Subcutaneous adipose tissue (tissue), 4 donors: ENCODE measurements around the gene RNF181. TPM values are rescaled to one million over a fixed set of nuclear protein-coding genes. Genes with fewer than 3 reads are reported as not detected.

ENCODE experiments used
- total RNA-seq, 4 donors: library from RNA; depleted of rRNA; stranded (reverse); fragments of >200 nt; gene quantifications; one replicate each; pipeline ENCODE4 v1.1.0, GENCODE V29; 2016
- TF ChIP-seq, protein P1 (sequence below): fragments of 450-650 bp; IDR thresholded peaks from one replicate; pipeline ENCODE4 v1.5.1; 2016; ENCODE audit warnings: low read depth, mild to moderate bottlenecking, control low read depth, antibody characterized with exemption, moderate library complexity

Gene RNF181
- total RNA-seq, 4 donors from 2014 or later, result 150 to 213 (median 158) TPM

DNA sequence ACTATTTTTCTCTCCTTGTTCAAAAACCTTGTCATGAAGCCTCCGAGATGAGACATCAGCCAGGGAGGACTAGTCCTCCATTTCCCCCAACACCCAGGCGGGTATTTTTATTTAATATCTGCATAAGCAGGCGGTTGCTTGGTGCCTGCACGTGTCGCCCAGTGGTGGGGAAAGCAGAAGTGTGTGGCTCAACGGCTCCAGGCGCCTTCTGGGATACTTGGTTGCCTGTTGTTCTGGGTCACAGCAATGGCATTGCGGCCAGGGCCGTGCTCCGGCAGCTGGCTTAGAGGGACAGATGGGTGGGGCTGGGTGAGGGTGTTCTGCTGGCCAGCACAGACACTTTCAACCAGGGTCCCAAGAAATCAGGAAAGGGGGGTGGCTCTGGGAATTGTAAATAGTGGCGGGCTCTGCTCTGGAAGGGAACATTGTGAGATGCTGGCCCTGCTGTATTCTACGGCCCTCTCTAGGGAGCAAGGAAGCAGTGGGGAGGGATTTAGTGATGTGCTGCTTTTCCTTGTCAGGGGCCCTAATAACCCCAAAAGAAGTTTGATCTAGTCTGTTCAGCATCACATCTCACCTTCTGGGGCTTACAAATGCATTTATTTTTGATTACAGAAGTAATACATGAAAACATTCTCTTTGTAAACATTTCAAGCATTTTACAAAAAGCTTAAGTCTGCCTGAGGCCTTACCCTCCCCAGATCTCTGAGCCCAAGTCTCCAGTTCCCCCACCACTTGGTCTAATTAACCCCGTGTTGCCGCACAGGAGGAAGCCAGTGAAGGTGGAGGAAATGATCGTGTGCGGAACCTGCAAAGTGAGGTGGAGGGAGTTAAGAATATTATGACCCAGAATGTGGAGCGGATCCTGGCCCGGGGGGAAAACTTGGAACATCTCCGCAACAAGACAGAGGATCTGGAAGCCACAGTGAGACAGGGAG lies 17.0 kb upstream of the RNF181 start:
- TF ChIP-seq, protein P1, sequence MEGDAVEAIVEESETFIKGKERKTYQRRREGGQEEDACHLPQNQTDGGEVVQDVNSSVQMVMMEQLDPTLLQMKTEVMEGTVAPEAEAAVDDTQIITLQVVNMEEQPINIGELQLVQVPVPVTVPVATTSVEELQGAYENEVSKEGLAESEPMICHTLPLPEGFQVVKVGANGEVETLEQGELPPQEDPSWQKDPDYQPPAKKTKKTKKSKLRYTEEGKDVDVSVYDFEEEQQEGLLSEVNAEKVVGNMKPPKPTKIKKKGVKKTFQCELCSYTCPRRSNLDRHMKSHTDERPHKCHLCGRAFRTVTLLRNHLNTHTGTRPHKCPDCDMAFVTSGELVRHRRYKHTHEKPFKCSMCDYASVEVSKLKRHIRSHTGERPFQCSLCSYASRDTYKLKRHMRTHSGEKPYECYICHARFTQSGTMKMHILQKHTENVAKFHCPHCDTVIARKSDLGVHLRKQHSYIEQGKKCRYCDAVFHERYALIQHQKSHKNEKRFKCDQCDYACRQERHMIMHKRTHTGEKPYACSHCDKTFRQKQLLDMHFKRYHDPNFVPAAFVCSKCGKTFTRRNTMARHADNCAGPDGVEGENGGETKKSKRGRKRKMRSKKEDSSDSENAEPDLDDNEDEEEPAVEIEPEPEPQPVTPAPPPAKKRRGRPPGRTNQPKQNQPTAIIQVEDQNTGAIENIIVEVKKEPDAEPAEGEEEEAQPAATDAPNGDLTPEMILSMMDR, result no peak

DNA sequence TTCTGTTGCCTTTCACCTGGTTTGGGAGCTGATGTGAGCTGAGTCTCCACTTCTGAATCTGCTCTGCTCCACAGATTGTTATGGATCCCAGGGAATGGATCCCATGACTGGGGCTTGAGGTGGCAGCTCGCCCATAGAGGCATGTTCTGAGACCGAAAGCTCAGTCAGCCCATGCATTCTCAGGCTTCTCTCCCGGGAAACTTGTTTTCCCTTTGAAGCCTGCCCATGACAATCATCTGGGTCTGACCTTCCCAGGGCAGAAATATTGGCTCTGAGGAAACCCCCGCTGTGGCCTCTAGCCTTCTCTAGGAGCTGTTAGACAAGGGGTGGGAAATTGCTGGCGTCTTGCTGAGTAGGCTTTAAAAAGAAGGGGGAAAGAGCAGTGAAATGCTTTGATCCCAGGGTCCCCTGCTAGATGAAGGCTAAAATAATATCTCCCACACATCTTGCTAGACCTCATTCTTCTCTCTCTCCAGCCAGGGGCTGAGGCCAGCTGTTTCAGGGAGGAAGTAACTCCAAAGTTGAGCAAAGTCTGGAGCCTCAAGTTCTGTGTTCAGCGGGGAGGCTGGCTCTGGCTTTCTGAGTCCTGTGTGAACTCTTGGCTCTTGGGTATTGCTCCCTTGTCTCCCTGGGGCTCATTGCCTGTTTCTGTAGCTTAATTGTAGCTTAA lies 16.1 kb upstream of the RNF181 start:
- TF ChIP-seq, protein P1, result no peak

DNA sequence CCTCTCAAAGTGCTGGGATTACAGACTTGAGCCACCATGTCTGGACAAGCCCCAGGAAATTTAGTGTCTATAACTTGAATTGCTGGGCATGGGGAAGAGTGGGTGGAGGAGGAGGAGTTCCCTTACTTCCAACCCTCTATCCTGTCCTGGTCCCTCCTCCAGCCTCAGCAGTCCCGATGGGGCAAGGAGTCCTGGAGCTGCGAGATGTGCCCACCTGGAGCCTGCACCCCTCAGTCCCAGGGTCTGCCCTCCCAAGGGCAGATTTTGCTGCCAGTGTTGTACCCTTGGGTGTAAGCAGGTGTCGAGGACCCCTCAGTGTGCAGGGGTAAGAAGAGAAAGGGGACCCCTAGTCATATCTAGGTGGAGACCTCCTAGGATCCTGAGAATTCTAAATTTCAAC lies 15.3 kb upstream of the RNF181 start:
- TF ChIP-seq, protein P1, result no peak

DNA sequence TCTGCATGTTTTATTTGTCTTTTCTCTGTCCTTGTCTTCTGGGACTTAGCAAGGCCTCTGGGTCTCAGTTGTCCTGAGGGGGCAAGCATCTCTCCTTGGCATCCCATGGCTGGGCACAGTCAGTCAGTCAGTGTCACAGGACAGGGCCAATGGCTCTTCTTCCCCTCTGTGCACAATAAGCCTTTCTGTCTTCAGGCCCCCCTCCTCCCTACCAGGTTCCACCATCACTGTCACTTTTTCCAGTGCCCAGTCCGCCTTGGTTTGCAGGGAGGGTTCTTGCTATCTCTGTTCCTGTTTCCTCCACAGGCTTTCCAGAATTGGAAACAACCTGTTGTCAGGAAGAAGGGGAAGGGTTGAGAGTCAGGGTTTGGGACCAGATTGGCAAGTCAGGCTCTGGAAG lies 13.1 kb upstream of the RNF181 start:
- TF ChIP-seq, protein P1, result no peak

DNA sequence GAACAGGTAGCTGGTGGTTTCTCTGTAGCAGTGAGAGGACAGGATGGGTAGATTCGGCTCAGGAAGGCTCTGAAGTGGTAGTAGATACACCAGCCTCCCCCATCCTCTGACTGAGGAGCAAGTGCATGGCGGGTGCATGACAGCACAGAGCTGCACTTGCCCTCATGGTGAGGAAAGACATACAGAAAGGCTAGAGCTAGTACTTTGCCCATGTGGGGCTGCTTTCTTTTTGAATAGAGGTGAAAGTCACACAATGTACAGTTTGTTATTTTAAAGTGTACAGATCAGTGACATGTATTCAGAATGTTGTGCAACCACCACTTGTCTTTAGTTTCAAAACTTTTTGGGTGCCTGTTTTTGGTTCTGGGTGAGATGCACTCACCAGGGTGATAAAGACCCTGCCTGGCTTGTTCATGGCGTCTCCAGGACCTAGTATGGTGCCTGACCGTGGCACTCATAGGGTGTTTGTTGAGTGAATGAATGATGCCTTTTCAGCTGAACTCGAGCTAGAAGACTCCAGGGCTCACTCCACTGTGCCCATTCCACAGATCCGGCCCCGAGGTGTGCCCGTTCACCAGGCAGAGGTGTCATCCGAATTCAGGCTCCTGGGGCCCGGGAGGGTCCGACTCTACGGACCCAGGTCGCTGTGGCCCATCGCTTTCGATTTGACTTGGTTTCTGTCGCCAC lies 11.7 kb upstream of the RNF181 start:
- TF ChIP-seq, protein P1, result no peak

DNA sequence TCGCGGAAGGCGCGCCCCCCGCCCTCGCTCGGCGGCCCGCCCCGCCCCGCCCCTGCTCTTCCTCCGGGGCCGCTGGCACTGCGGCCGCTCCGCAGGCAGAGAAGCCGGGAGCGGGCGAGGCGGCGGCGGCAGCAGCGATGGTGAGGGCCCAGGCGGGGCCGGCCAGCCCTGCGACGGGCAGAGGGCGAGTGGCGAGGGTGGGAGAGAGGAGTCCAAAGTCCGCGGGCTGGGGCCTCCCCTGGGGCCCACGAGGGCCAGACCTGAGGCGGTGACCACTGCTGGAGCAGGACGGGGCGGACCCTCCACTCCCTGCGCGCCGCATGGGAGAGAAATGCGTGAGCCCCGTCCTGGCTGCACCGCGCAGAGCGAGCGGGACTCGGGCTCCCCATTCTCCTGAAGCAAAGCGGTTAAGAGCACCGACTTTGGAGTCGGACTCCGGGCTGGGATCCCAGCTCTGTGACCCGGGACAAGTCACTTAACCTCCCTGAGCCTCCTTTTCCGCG lies 11.1 kb upstream of the RNF181 start, which contains the start of gene VAMP5:
VAMP5 (plus strand) TSS at position 78 of the 503 bp plus-strand sequence; CDS start at position 138, 60 bp downstream.
- TF ChIP-seq, protein P1, result no peak
